Caco-2 (cell line): Measurements from ENCODE around the gene FAM107B. TPM values are rescaled to one million over a fixed set of nuclear protein-coding genes. Genes with fewer than 3 reads are reported as not detected.

Source experiments
- BruUV-seq: library from RNA; stranded (reverse); fragments of 400-500 nt; replicated peaks from 2 replicates; lab custom pipeline; 2021; lab: Mats Ljungman, UMichigan
- CTCF ChIA-PET: fragments of 300-600 bp; sonication (Branson Sonifier 250); formaldehyde crosslinking; loops from one replicate; lab custom pipeline; 2022; ENCODE audit warnings: antibody characterized with exemption; lab: Charles Lee
- POLR2A ChIA-PET: fragments of 300-600 bp; sonication (Branson Sonifier 250); formaldehyde crosslinking; loops from one replicate; lab custom pipeline; 2022; ENCODE audit warnings: antibody characterized with exemption; lab: Charles Lee
- DNase-seq, 2 experiments: peaks; one replicate each; pipeline versions ENCODE4 v3.0.0 to v3.0.0-alpha.2; 2020 to 2022
- H3K27me3 ChIP-seq: replicated peaks from 2 replicates; pipeline ENCODE4 v1.6.0; 2011; ENCODE audit warnings: low read length; ENCODE audit not compliant: control insufficient read depth, insufficient read depth
- H3K36me3 ChIP-seq: 2 replicates; pipeline ENCODE4 v1.5.1; 2011; ENCODE audit warnings: low read length; ENCODE audit not compliant: control insufficient read depth, insufficient read depth
- H3K4me1 ChIP-seq: fragments of 250-450 bp; sonication (Bioruptor Pico); 2 replicates; pipeline ENCODE4 v1.5.1; 2020; ENCODE audit warnings: mild to moderate bottlenecking
- H3K4me3 ChIP-seq: 2 replicates; pipeline ENCODE4 v1.5.1; 2011; ENCODE audit warnings: low read depth, mild to moderate bottlenecking, control low read depth, low read length
- H3K9me3 ChIP-seq: fragments of 250-450 bp; sonication (Bioruptor Pico); 2 replicates; pipeline ENCODE4 v1.5.1; 2020; ENCODE audit warnings: mild to moderate bottlenecking, moderate library complexity
- H3K27ac Mint-ChIP-seq: one replicate; pipeline ENCODE4 v1.8.0; 2022; ENCODE audit warnings: mixed read lengths; ENCODE audit not compliant: unreplicated experiment
- H3K27me3 Mint-ChIP-seq: one replicate; pipeline ENCODE4 v1.8.0; 2022; ENCODE audit warnings: mixed read lengths; ENCODE audit not compliant: insufficient read depth, unreplicated experiment
- H3K36me3 Mint-ChIP-seq: one replicate; pipeline ENCODE4 v1.8.0; 2022; ENCODE audit warnings: mild to moderate bottlenecking, mixed read lengths; ENCODE audit not compliant: insufficient read depth, unreplicated experiment
- H3K4me1 Mint-ChIP-seq: one replicate; pipeline ENCODE4 v1.8.0; 2022; ENCODE audit warnings: low read depth, mixed read lengths; ENCODE audit not compliant: unreplicated experiment
- H3K4me3 Mint-ChIP-seq: one replicate; pipeline ENCODE4 v1.8.0; 2022; ENCODE audit warnings: mild to moderate bottlenecking, moderate library complexity, mixed read lengths; ENCODE audit not compliant: unreplicated experiment
- H3K9me3 Mint-ChIP-seq: one replicate; pipeline ENCODE4 v1.8.0; 2022; ENCODE audit warnings: mixed read lengths; ENCODE audit not compliant: unreplicated experiment
- intact Hi-C: fragments of 100-400 bp; cut with micrococcal nuclease; formaldehyde crosslinking; loops from one replicate; pipeline ENCODE4 v1.10.0; 2022; ENCODE audit not compliant: unreplicated experiment
- total RNA-seq: library from RNA; stranded (reverse); gene quantifications from 2 replicates; pipeline ENCODE4 v1.2.3, GENCODE V29; 2022
- TF ChIP-seq, protein P1 (sequence below), 2 experiments: fragments of 200-600 bp in 1 of 2; IDR thresholded peaks; 1 replicate in 1 of 2; 2 replicates in 1 of 2; pipeline versions ENCODE4 v1.5.1 to v1.8.0; 2011 to 2022; ENCODE audit warnings: antibody characterized with exemption in 1 of 2, control low read depth in 1 of 2, inconsistent platforms in 1 of 2, low read depth in 1 of 2, low read length in 1 of 2, mild to moderate bottlenecking in 1 of 2, moderate library complexity in 1 of 2; ENCODE audit not compliant: insufficient read depth in 1 of 2, severe bottlenecking in 1 of 2, unreplicated experiment in 1 of 2

Gene FAM107B
- total RNA-seq, 1 experiment from 2014 or later = 206 TPM

DNA sequence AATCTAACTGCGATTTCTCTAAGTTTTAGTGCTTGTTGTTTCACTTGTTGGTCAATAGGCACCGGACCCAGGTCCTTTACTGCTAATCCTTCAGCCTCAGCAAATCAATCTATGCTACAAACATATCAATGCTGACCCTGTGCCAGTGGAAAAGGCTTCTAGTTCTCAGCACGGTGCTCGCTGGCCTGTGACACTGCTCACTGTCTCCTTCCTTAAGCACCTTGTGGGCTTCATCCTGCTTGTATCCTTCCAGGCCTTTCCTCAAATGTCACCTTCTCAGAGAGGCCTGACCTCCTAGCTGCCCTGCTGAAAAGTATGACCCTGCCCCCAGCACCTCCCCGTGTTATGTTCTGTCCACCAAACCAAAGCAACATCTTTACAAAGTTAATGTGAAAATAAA, 242.7 kb downstream of the FAM107B start:
- H3K4me1 ChIP-seq = peaks cover 85% of the 10 kb centered on the region
- Mint-ChIP-seq H3K9me3 (no peaks in the 10 kb centered on the region), H3K27ac (peak overlapping the region; percentile 70), H3K4me1 (peaks cover 52% of the 10 kb centered on the region), H3K36me3 (peaks cover 88% of the 10 kb centered on the region), H3K4me3 (no peak overlapping the region), H3K27me3 (no peaks in the 10 kb centered on the region)
- peaks cover 3% of the 10 kb centered on the region; the same call in 1 of the 2 replicates for H3K36me3 ChIP-seq
- no peaks in the 10 kb centered on the region for H3K9me3 ChIP-seq
- TF ChIP-seq, protein P1, sequence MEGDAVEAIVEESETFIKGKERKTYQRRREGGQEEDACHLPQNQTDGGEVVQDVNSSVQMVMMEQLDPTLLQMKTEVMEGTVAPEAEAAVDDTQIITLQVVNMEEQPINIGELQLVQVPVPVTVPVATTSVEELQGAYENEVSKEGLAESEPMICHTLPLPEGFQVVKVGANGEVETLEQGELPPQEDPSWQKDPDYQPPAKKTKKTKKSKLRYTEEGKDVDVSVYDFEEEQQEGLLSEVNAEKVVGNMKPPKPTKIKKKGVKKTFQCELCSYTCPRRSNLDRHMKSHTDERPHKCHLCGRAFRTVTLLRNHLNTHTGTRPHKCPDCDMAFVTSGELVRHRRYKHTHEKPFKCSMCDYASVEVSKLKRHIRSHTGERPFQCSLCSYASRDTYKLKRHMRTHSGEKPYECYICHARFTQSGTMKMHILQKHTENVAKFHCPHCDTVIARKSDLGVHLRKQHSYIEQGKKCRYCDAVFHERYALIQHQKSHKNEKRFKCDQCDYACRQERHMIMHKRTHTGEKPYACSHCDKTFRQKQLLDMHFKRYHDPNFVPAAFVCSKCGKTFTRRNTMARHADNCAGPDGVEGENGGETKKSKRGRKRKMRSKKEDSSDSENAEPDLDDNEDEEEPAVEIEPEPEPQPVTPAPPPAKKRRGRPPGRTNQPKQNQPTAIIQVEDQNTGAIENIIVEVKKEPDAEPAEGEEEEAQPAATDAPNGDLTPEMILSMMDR (IDR thresholded peaks at IDR 0.05; ENCODE audit: insufficient read depth in 1 of 2, low read depth in 1 of 2, low read length in 1 of 2, severe bottlenecking in 1 of 2, unreplicated experiment in 1 of 2) = no peak
- H3K27me3 ChIP-seq = no peaks in the 10 kb centered on the region
- ChIA-PET CTCF (no interaction called here), POLR2A (no interaction called here)
- H3K4me3 ChIP-seq = no peak overlapping the region
- BruUV-seq = no TSS peak
- no peak for DNase-seq
- intact Hi-C loops = no loop called here

DNA sequence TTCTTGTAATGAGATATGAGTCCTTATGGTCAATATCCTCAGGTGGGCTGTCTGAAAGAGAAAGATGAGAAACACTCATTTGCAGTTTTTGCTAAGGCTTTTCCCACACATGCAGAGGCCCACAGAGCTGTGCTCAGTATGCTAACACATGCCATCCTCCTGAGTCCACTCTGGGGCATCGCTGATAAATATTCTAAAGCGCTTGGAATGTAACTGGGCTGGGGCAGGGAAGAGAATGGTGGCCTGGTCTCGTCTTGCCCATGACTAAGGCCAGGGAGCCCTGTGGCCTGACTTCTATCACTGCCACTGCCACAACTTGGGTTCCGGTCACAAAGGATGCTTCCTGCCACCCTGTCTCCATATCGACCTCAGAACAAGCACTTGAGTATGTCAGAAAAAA, 244.2 kb downstream of the FAM107B start:
- no TSS peak for BruUV-seq
- TF ChIP-seq, protein P1 (IDR thresholded peaks at IDR 0.05; ENCODE audit: insufficient read depth in 1 of 2, low read depth in 1 of 2, low read length in 1 of 2, severe bottlenecking in 1 of 2, unreplicated experiment in 1 of 2) = no peak
- Mint-ChIP-seq H3K4me3 (no peak overlapping the region), H3K27ac (peak overlapping the region; percentile 70), H3K9me3 (no peaks in the 10 kb centered on the region), H3K4me1 (peaks cover 56% of the 10 kb centered on the region), H3K27me3 (no peaks in the 10 kb centered on the region), H3K36me3 (peaks cover 95% of the 10 kb centered on the region)
- ChIA-PET CTCF (no interaction called here), POLR2A (no interaction called here)
- intact Hi-C loops = no loop called here
- Histone ChIP-seq H3K27me3 (no peaks in the 10 kb centered on the region), H3K4me3 (no peak overlapping the region), H3K4me1 (peaks cover 84% of the 10 kb centered on the region), H3K9me3 (no peaks in the 10 kb centered on the region), H3K36me3 (peaks cover 1% of the 10 kb centered on the region; the same call in 1 of the 2 replicates)
- DNase-seq = no peak

DNA sequence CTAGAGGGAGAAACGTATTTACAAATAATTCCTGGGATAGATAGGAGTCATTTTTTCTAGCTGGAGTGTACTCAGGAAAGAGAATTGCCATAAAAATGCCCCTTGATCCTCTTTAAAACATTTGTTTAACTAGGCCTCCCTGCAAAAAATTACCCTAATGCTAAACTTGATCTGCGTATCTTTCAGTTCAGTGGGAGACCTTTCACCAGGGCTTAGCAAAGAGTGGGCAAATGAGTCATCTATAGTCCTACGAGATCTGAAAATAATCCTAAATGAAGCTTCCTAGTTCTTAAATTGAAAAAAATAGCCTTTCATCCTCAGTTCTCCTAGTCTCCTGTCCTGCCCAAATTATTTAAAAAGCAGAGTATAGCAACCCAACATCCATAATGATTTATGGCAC, 245.3 kb downstream of the FAM107B start:
- Mint-ChIP-seq H3K27me3 (no peaks in the 10 kb centered on the region), H3K27ac (no peak overlapping the region), H3K4me3 (no peak overlapping the region), H3K9me3 (no peaks in the 10 kb centered on the region), H3K4me1 (peaks cover 54% of the 10 kb centered on the region), H3K36me3 (peaks cover 95% of the 10 kb centered on the region)
- DNase-seq = no peak
- TF ChIP-seq, protein P1 (IDR thresholded peaks at IDR 0.05; ENCODE audit: insufficient read depth in 1 of 2, low read depth in 1 of 2, low read length in 1 of 2, severe bottlenecking in 1 of 2, unreplicated experiment in 1 of 2) = no peak
- POLR2A ChIA-PET = interaction anchor here (1.2 kb wide), 1 partner anchor 424 kb away, joined by 3 read pairs; no protein-coding TSS in a partner anchor
- no peak overlapping the region for H3K4me3 ChIP-seq
- CTCF ChIA-PET = interaction anchor here (0.6 kb wide), 1 partner anchor 35 kb away, joined by 3 read pairs; no protein-coding TSS in a partner anchor
- no peaks in the 10 kb centered on the region for H3K9me3 ChIP-seq
- intact Hi-C loops = no loop called here
- peaks cover 85% of the 10 kb centered on the region for H3K4me1 ChIP-seq
- H3K27me3 ChIP-seq = no peaks in the 10 kb centered on the region
- peaks cover 1% of the 10 kb centered on the region; the same call in 1 of the 2 replicates for H3K36me3 ChIP-seq
- BruUV-seq = TSS peak; percentile 10
